Stimulated activated CD8-positive, alpha-beta memory T cell treated with anti-CD3 and anti-CD28 coated beads, Interleukin-12 subunit alpha, Interleukin-12 subunit beta, amount 100 ng/mL, for 1 hour (primary cell): ENCODE measurements around the gene EP400.
A peak's percentile ranks its signal among the peaks of the same experiment; 100 is the strongest.

Source experiments
- DNase-seq: peaks from one replicate; pipeline ENCODE4 v3.0.0-alpha.2; 2020; ENCODE audit warnings: low read depth

Gene EP400

DNA sequence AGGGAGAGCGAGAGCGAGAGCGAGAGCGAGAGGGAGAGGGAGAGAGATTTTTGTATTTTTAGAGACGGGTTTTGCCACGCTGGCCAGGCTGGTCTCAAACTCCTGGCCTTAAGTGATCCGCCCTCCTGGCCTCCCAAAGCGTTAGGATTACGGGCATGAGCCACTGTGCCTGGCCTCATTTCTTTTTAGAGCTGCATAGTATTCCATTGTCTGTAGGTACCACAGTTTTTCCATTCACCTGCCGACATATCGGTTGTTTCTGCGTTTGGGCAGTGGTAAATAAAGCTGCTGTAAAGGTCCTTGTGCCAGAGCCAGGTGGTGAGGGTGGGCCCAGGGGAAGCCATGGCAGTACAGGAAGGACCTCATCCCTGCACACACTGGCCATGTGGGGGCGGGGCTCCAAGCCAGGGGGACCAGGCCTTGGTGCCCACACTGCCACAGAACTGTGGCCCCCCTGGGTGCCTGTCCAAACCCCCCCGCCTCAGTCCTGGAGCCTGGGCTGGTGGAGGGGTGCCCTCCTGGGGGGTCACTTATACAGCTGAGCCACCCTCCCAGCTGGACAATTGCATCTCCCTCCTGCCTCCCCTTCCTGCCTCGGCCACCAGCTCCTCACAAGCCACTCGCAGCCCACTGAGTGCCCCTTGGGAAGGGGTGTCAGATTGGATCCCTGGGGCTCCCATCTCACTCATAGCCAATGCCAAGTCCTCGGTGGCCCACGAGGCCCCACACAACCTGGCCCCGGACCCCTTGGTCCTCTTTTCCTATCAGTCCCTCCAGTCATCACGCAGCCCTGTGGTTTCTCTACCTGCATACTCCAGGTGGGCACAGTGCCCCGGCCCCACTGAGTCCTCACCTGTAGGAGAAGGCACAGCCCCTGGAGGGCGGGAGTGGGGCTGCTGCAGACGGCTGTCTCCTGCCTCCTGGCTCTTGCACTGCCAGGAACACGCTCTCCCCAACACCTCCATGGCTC lies 22.3 kb upstream of the EP400 start:
- DNase-seq = no peak

- DNase-seq = no peak
Measured at GRCh38 chr12:131928080-131928710, 21.5 kb upstream of the EP400 start.

DNA sequence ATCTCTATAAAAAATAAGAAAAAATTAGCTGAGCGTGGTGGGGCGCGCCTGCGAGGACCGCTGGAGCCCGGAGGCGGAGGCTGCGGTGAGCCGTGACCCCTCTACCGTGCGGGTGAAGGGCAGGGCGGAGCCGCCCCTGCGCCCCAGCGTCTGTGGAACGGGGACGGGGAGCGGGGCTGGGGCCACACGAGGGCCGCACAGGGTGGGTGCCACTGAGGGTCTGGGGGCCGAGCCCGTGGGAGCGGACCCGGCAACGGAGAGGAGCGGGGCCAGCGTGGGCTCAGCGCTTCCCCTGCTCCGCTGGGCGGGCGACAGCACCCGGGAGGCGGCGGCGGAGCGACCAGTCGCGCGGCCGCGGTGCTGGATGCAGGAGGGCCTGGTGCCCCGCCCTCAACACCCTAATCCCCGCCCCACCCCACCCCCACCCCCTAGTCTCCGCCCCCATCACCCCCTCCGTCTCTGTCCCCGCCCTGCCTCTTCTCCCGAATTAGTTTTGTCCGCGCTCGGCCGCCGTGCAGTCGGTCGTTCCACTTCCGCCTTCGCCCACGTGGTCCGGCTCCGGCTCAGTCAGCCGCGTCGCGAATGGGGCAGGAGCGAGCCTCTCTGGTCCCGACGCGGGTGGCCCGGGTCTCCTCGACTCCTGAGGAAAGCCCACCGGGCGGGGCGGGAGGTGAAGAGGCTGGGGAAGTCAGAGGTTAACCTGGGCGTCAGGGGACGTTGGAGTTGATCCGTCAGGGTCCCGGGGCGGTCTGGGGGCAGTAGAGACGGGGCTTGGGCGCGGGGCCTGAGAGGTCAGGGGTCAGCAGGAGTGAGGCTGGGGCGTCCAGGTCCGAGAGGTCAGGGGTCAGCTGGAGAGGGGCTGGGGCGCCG lies 20.8 kb upstream of the EP400 start, which contains the start of gene PUS1:
PUS1 (plus strand) TSS at position 566 of the 870 bp plus-strand sequence. CDS start 447 bp downstream, outside the sequence.
- peak; percentile 86 for DNase-seq

DNA sequence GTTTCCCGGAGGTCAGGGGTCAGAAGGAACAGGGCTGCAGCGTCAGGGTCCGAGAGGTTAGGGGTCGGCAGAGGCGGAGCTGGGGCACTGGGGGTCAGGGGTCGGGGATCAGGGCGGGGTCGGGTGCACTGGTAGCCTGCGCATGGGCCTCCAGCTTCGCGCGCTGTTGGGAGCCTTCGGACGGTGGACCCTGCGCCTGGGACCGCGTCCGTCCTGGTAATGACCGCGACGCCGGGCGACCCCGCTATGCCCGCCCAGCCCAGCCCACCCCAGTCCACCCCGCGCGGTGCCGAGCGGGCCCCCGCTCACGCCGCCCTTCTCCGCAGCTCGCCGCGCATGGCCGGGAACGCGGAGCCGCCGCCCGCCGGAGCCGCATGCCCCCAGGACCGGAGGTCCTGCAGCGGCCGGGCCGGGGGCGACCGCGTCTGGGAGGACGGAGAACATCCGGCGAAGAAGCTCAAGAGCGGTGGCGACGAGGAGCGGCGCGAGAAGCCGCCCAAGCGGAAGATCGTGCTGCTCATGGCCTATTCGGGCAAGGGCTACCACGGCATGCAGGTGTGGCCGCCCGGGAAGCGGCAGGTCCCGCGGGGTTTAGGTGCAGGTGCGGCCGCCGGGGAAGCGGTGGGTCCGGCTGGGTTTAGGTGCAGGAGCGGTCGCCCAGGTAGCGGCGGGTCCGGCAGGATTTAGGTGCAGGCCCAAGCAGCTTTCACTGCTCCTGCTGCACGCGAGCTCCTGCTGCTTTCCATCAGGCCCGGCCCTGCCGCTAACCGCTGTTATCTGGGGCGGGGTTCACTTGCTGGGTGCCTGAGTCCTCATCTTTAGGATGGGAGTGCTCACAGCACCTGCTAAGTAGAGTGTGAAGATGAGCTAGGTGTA lies 19.9 kb upstream of the EP400 start:
- DNase-seq = peak; percentile 21

DNA sequence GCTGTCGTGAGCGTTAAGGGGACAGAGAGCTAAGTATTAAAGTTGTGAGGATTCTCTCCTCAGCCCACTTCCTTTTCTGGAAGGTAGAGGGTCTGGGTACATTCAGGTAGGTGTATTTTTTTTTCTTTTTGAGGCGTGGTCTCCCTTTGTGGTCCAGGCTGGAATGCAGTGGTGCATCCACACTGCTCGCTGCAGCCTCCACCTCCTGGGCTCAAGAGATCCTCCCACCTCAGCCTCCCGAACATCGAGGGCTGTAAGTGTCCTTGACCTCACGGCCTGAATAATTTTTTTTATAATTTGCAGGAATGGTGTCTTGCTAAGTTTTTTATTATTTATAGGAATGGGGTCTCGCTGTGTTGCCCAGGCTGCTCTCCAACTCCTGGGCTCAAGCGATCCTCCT lies 19.2 kb upstream of the EP400 start:
- no peak for DNase-seq

DNA sequence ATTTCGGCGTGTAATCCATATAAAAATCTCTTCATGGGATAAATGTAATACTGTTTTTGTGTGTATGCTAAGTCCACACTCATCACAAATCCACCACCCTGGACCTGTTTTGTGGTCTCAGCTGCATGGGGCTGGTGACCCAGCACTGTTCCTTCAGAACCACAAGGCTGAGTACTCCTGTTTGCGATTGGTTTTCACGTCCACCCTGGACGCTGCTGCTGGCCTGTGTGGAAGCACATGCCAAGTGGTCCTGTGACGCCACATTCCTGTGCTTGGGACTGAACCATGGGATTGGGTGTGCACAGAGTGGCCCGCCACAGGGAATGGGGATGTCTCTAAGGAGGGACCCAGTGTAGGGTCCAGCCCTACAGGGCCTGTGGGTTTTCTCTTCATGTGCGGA lies 16.4 kb upstream of the EP400 start:
- no peak for DNase-seq

DNA sequence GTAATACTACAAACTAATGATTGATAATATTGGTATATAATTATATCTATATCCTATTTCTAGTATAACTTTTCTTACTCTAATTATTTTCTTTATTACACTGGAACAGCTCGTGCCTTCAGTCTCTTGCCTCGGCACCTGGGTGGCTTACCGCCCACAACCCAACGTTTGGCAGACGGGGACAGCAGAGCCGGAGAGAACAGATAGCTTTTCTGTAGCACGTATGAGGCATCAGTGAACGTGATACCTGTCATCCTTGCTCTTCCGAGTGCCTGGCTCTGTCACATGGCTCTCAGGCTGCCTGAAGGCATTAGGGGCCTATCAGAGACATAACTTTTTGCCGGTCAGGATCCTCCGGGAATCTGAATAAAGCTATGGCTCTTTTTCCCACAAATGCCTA lies 15.2 kb upstream of the EP400 start:
- DNase-seq = no peak

- no peak for DNase-seq
Measured at GRCh38 chr12:131938082-131938481, 11.7 kb upstream of the EP400 start.

DNA sequence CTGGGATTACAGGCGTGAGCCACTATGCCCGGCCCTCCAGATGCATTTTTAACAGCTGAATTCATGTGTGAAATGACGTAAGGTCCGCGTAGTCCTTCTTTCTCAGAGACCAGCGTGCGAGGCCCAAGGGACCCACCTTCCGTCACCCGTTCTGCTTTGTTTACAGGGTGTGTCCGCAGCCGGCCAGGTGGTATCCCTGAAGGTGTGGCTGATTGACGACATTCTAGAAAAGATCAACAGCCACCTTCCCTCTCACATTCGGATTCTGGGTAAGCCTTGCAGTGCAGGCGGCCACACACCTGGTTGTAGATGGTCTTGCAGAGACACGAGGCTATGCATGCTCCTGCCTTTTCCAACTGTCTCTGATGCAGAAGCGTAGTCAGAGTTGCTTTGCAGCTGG lies 10.7 kb upstream of the EP400 start:
- DNase-seq = no peak

DNA sequence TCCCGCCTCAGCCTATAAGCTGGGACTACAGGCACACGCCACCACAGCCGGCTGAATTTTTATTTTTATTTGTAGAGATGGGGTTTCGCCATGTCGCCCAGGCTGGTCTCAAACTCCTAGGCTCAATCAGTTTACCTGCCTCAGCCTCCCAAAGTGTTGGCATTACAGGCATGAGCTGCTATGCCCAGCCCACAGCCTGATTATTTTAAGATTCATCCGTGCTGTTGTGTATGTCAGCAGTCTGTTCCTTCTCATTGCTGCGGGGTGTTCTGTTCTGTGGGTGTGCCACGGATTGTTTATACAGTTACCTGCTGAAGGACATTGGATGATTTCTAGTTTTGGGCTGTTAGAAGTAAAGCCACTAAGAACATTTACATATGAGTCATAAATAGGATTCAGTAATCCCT lies 9.6 kb upstream of the EP400 start:
- no peak for DNase-seq

GRCh38 chr12:131941116-131941986 lies 8.4 kb upstream of the EP400 start:
- no peak for DNase-seq

DNA sequence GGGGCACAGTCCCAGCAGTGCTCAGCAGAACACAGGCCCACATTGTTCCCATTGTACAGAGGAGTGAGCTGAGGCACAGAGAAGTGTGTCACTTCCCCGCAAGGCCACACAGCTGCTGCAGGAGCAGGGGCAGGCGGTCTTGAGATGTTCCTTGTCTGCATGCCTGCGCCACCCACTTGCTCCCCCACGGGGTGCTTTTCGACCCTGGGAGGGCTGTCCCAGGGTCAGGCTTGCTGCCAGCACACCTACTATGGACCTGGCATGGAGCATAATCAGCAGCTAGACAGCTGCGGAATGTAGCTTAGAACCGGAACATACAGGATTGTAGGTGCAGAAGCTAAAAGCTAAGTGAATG lies 7.8 kb upstream of the EP400 start:
- no peak for DNase-seq

GRCh38 chr12:131942671-131943070 lies 7.1 kb upstream of the EP400 start:
- no peak for DNase-seq

GRCh38 chr12:131943389-131943788 lies 6.4 kb upstream of the EP400 start:
- no peak for DNase-seq

DNA sequence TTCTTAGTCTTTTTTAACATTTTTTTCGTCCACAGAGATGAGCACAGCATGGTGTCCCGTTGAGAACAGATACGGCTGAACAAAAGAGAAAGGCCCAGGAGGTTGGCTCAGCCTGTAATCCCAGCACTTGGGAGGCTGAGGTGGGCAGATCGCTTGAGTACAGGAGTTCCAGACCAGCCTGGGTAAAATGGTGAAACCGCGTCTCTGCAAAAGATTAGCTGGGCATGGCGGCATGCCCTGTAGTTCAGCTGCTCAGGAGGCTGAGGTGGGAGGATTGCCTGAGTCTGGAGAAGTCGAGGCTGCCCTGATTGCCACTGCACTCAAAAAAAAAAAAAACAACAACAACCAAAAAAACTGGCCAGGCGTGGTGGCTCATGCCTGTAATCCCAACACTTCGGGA lies 5.9 kb upstream of the EP400 start:
- DNase-seq = no peak

GRCh38 chr12:131944601-131945251 lies 5.0 kb upstream of the EP400 start:
- DNase-seq = no peak

- no peak for DNase-seq
Measured at GRCh38 chr12:131946757-131947156, 3.0 kb upstream of the EP400 start.

DNA sequence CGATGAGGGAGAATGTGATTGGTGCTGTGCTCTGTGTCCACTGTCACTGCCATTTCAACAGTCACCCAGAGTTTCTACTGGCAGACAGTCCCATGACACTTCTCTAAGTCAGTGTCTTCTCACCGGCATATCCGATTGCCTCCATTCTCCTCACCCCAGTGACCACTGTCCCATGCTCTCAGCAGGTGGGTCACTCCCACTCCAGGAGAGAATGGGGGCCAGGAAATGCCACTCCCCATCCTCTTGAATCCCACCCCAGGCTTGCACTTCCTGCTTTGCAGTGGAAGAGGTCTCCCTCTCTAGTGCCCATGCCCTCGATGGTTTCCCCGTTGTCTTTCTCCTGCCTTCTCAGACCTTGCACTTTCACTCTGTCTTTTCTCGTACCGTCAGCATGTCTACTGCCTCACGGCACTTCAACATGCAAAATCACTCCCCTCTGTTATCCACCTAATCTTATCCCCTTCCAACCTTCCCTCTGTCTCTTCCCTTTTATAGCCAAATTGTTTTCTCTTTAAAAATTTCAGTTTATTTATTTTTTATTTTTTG lies 2.2 kb upstream of the EP400 start:
- DNase-seq = no peak

DNA sequence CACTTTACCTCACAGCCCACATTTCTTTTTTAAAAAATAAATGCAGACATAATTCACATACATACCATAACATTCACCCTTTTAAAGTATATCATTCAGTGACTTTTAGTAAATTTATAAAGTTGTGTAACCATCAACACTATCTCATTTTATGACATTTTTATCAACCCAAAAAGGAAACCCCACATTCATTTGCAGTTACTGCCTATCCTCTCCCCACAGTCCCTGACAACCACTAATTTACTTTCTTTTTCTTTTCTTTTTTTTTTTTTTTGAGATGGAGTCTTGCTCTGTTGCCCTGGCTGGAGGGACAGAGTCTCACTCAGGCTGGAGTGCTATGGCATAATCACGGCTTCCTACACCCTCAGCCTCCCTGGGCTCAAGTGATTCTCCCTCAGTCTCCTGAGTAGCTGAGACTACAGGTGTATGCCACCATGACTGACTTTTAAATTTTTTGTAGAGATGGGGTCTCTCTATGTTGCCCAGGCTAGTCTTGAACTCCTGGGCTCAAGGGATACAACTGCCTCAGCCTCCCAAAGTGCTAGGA lies 1.5 kb upstream of the EP400 start:
- DNase-seq = no peak
